HG03108 (cell line): ENCODE measurements around the gene SEMA6A.

Source experiments
- ATAC-seq: cut with Tn5 transposase; IDR thresholded peaks from one replicate; pipeline ENCODE4 v1.9.1; 2021; ENCODE audit warnings: moderate library complexity; ENCODE audit not compliant: unreplicated experiment

Gene SEMA6A

GRCh38 chr5:116467465-116467843 is 107.2 kb downstream of the SEMA6A start:
- no peak for ATAC-seq

- ATAC-seq = no peak
These were observed 107.7 kb downstream of the SEMA6A start for GRCh38 chr5:116466727-116467464.

- no peak for ATAC-seq
These were observed 109.2 kb downstream of the SEMA6A start for GRCh38 chr5:116465411-116465810.

- ATAC-seq = no peak
These were observed 110.4 kb downstream of the SEMA6A start for GRCh38 chr5:116464144-116464708.

GRCh38 chr5:116462500-116462899 is 112.1 kb downstream of the SEMA6A start:
- no peak for ATAC-seq

- no peak for ATAC-seq
These were observed 115.3 kb downstream of the SEMA6A start for GRCh38 chr5:116459301-116459700.

- no peak for ATAC-seq
These were observed 117.6 kb downstream of the SEMA6A start for GRCh38 chr5:116457062-116457461.

- ATAC-seq = no peak
These were observed 118.6 kb downstream of the SEMA6A start for GRCh38 chr5:116456036-116456435.

GRCh38 chr5:116455061-116455460 is 119.6 kb downstream of the SEMA6A start:
- no peak for ATAC-seq

- ATAC-seq = peak; percentile 98
These were observed 120.2 kb downstream of the SEMA6A start for GRCh38 chr5:116454417-116454927.

- no peak for ATAC-seq
These were observed 120.6 kb downstream of the SEMA6A start for GRCh38 chr5:116453988-116454411.

GRCh38 chr5:116452774-116453368 is 121.8 kb downstream of the SEMA6A start:
- no peak for ATAC-seq

- no peak for ATAC-seq
These were observed 122.6 kb downstream of the SEMA6A start for GRCh38 chr5:116451905-116452450.

GRCh38 chr5:116451066-116451465 is 123.6 kb downstream of the SEMA6A start:
- ATAC-seq = no peak

- no peak for ATAC-seq
These were observed 125.2 kb downstream of the SEMA6A start for GRCh38 chr5:116449458-116449857.

- no peak for ATAC-seq
These were observed 125.7 kb downstream of the SEMA6A start for GRCh38 chr5:116448870-116449427.

GRCh38 chr5:116448450-116448849 is 126.2 kb downstream of the SEMA6A start:
- ATAC-seq = no peak

GRCh38 chr5:116446356-116447005 is 128.1 kb downstream of the SEMA6A start:
- no peak for ATAC-seq

- no peak for ATAC-seq
These were observed 129.3 kb downstream of the SEMA6A start for GRCh38 chr5:116445311-116445710.

GRCh38 chr5:116444373-116445295 is 130.0 kb downstream of the SEMA6A start:
- ATAC-seq = no peak
